ENCODE data around the gene NDST4.
A peak's percentile ranks its signal among the peaks of the same experiment; 100 is the strongest.
"Not testable (repeated sequence)": the region's sequence is repeated elsewhere in the genome, so short reads cannot be mapped to it uniquely, and the experiment has no call there.

Gene NDST4

GRCh38 chr4:115053313-115053712 lies 60.1 kb downstream of the NDST4 start:
- DNase-seq, result no peak

- no peak for DNase-seq
Measured at GRCh38 chr4:115042496-115042895, 70.9 kb downstream of the NDST4 start.

GRCh38 chr4:115030281-115030680 lies 83.1 kb downstream of the NDST4 start:
- no peak for DNase-seq

GRCh38 chr4:115028682-115029410 lies 84.6 kb downstream of the NDST4 start:
- no peak for DNase-seq

- DNase-seq, result no peak
Measured at GRCh38 chr4:114999880-115000279, 113.5 kb downstream of the NDST4 start.

GRCh38 chr4:114998316-114998715 lies 115.1 kb downstream of the NDST4 start:
- DNase-seq, result peak; percentile 62

- DNase-seq, result no peak
Measured at GRCh38 chr4:114997576-114998247, 115.7 kb downstream of the NDST4 start.

- DNase-seq, result no peak
Measured at GRCh38 chr4:114986133-114986532, 127.3 kb downstream of the NDST4 start.

GRCh38 chr4:114980932-114981708 lies 132.3 kb downstream of the NDST4 start:
- no peak for DNase-seq

GRCh38 chr4:114980399-114980798 lies 133.0 kb downstream of the NDST4 start:
- not testable (repeated sequence) for DNase-seq

GRCh38 chr4:114976901-114977300 lies 136.5 kb downstream of the NDST4 start:
- no peak for DNase-seq

- DNase-seq, result peak; percentile 40
Measured at GRCh38 chr4:114964026-114964425, 149.4 kb downstream of the NDST4 start.

GRCh38 chr4:114945616-114946015 lies 167.8 kb downstream of the NDST4 start:
- no peak for DNase-seq

- no peak for DNase-seq
Measured at GRCh38 chr4:114941503-114941902, 171.9 kb downstream of the NDST4 start.

GRCh38 chr4:114927881-114928280 lies 185.5 kb downstream of the NDST4 start:
- DNase-seq, result no peak

- DNase-seq, result no peak
Measured at GRCh38 chr4:114926583-114926982, 186.8 kb downstream of the NDST4 start.

- DNase-seq, result no peak
Measured at GRCh38 chr4:114924311-114924710, 189.1 kb downstream of the NDST4 start.

- DNase-seq, result no peak
Measured at GRCh38 chr4:114922592-114922933, 190.9 kb downstream of the NDST4 start.

- DNase-seq, result peak; percentile 18
Measured at GRCh38 chr4:114921790-114922591, 191.4 kb downstream of the NDST4 start.

- DNase-seq, result no peak
Measured at GRCh38 chr4:114921191-114921590, 192.2 kb downstream of the NDST4 start.

GRCh38 chr4:114911111-114911510 lies 202.3 kb downstream of the NDST4 start:
- no peak for DNase-seq

GRCh38 chr4:114907568-114907967 lies 205.9 kb downstream of the NDST4 start:
- DNase-seq, result no peak

GRCh38 chr4:114905017-114905416 lies 208.4 kb downstream of the NDST4 start:
- DNase-seq, result no peak
